ENCODE measurements around the gene PRX. TPM values are rescaled to one million over a fixed set of nuclear protein-coding genes. Genes with fewer than 3 reads are reported as not detected.

The PRX gene
- polyA plus RNA-seq, 1 donor (not counting 4 experiments of a cell fraction or from before 2014, with no cell fraction given) = 0.42 TPM

GRCh38 chr19:40376286-40376862 is 36.8 kb downstream of the PRX start:
- Histone ChIP-seq H3K79me2 (ENCODE audit: control insufficient read depth, insufficient read depth, low read length) (no peaks in the 10 kb centered on the region), H3K27ac (ENCODE audit: control insufficient read depth, insufficient read depth, low read length) (no peak overlapping the region), H3K9me3 (ENCODE audit: control insufficient read depth, low read depth, low read length) (no peaks in the 10 kb centered on the region), H3K4me1 (ENCODE audit: control insufficient read depth, extremely low read depth, insufficient read depth, low read length) (no peaks in the 10 kb centered on the region), H3K36me3 (ENCODE audit: control insufficient read depth in 2 of 2, extremely low read depth in 1 of 2, insufficient read depth in 2 of 2, low read length in 2 of 2) (peaks cover 12 to 20% of the 10 kb centered on the region in 2 experiments), H3K4me2 (ENCODE audit: control insufficient read depth, extremely low read depth, insufficient read depth, low read depth, low read length) (no peak overlapping the region), H3K4me3 (ENCODE audit: control insufficient read depth in 2 of 3, extremely low read depth in 1 of 3, insufficient read depth in 2 of 3, low read depth in 1 of 3, low read length in 3 of 3) (no peak overlapping the region), H3K9me1 (ENCODE audit: control insufficient read depth, extremely low read depth, insufficient read depth, low read length) (no peaks in the 10 kb centered on the region), H2AFZ (ENCODE audit: control insufficient read depth, low read length) (no peak overlapping the region), H3K9ac (ENCODE audit: control insufficient read depth, extremely low read depth, insufficient read depth, low read length) (no peak overlapping the region), H4K20me1 (ENCODE audit: control insufficient read depth, extremely low read depth, insufficient read depth, low read length) (no peaks in the 10 kb centered on the region), H3K27me3 (ENCODE audit: control insufficient read depth, extremely low read depth, insufficient read depth, low read length) (no peaks in the 10 kb centered on the region)
- DNase-seq (ENCODE audit: low read depth, low spot score) (no peak), FAIRE-seq (no peak)
- TF ChIP-seq, protein P1, sequence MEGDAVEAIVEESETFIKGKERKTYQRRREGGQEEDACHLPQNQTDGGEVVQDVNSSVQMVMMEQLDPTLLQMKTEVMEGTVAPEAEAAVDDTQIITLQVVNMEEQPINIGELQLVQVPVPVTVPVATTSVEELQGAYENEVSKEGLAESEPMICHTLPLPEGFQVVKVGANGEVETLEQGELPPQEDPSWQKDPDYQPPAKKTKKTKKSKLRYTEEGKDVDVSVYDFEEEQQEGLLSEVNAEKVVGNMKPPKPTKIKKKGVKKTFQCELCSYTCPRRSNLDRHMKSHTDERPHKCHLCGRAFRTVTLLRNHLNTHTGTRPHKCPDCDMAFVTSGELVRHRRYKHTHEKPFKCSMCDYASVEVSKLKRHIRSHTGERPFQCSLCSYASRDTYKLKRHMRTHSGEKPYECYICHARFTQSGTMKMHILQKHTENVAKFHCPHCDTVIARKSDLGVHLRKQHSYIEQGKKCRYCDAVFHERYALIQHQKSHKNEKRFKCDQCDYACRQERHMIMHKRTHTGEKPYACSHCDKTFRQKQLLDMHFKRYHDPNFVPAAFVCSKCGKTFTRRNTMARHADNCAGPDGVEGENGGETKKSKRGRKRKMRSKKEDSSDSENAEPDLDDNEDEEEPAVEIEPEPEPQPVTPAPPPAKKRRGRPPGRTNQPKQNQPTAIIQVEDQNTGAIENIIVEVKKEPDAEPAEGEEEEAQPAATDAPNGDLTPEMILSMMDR (optimal IDR thresholded peaks at IDR 0.05 in 1 of 3, IDR thresholded peaks at IDR 0.05 in 1 of 3, conservative IDR thresholded peaks at IDR 0.05 in 1 of 3; ENCODE audit: extremely low read depth in 1 of 3, insufficient read depth in 2 of 3, low read length in 3 of 3) = no peak
- TF ChIP-seq EZH2 (IDR thresholded peaks at IDR 0.05; ENCODE audit: low read length) = no peak
- dilution Hi-C loops (cut with MboI; ENCODE audit: extremely low pct_ligation_motif_present, low sequenced_read_pairs) = no loop called here

DNA sequence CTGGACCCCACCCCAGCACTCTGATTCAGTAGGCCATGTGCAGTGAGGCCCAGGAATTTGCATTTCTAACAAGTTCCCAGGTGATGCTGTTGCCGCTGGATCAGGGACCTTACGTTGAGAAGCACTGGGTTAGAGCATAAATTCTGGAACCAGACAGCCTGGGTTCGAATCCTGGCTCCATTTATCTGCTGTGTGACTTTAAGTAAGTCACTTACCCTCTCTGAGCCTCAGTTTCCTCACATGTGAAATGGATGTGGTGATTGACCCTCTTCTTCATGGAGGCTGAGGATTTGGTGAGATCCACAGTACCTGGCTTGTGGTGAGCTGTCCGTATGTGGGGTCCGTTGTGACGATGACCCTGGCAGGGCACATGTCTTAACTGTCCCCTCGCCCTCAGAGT is 39.1 kb downstream of the PRX start:
- no peak for FAIRE-seq
- no peak overlapping the region for H3K4me3 ChIP-seq (ENCODE audit: control insufficient read depth in 2 of 3, extremely low read depth in 1 of 3, insufficient read depth in 2 of 3, low read depth in 1 of 3, low read length in 3 of 3)
- H3K79me2 ChIP-seq (ENCODE audit: control insufficient read depth, insufficient read depth, low read length) = no peaks in the 10 kb centered on the region
- H3K27me3 ChIP-seq (ENCODE audit: control insufficient read depth, extremely low read depth, insufficient read depth, low read length) = no peaks in the 10 kb centered on the region
- H3K27ac ChIP-seq (ENCODE audit: control insufficient read depth, insufficient read depth, low read length) = no peak overlapping the region
- no peak overlapping the region for H3K4me2 ChIP-seq (ENCODE audit: control insufficient read depth, extremely low read depth, insufficient read depth, low read depth, low read length)
- dilution Hi-C loops (cut with MboI; ENCODE audit: extremely low pct_ligation_motif_present, low sequenced_read_pairs) = no loop called here
- no peaks in the 10 kb centered on the region for H3K4me1 ChIP-seq (ENCODE audit: control insufficient read depth, extremely low read depth, insufficient read depth, low read length)
- DNase-seq (ENCODE audit: low read depth, low spot score) = no peak
- no peaks in the 10 kb centered on the region for H4K20me1 ChIP-seq (ENCODE audit: control insufficient read depth, extremely low read depth, insufficient read depth, low read length)
- H2AFZ ChIP-seq (ENCODE audit: control insufficient read depth, low read length) = no peak overlapping the region
- H3K9me1 ChIP-seq (ENCODE audit: control insufficient read depth, extremely low read depth, insufficient read depth, low read length) = no peaks in the 10 kb centered on the region
- H3K9ac ChIP-seq (ENCODE audit: control insufficient read depth, extremely low read depth, insufficient read depth, low read length) = no peak overlapping the region
- peaks cover 14 to 30% of the 10 kb centered on the region in 2 experiments for H3K36me3 ChIP-seq (ENCODE audit: control insufficient read depth in 2 of 2, extremely low read depth in 1 of 2, insufficient read depth in 2 of 2, low read length in 2 of 2)
- H3K9me3 ChIP-seq (ENCODE audit: control insufficient read depth, low read depth, low read length) = no peaks in the 10 kb centered on the region
- TF ChIP-seq, protein P1 (optimal IDR thresholded peaks at IDR 0.05 in 1 of 3, IDR thresholded peaks at IDR 0.05 in 1 of 3, conservative IDR thresholded peaks at IDR 0.05 in 1 of 3; ENCODE audit: extremely low read depth in 1 of 3, insufficient read depth in 2 of 3, low read length in 3 of 3) = no peak
- TF ChIP-seq EZH2 (IDR thresholded peaks at IDR 0.05; ENCODE audit: low read length) = no peak

Data from keratinocyte (primary cell).